T-helper 2 cell (primary cell): ENCODE results near the gene CCT3.
"Not testable (repeated sequence)": the region's sequence is repeated elsewhere in the genome, so short reads cannot be mapped to it uniquely, and the experiment has no call there.

Experiments
- DNase-seq, 5 experiments: peaks; one replicate each; pipeline versions ENCODE4 v3.0.0 to v3.0.0-alpha.2; 2012 to 2022

The CCT3 gene

GRCh38 chr1:156368157-156368658, 30.1 kb upstream of the CCT3 start:
- no peak for DNase-seq

DNA sequence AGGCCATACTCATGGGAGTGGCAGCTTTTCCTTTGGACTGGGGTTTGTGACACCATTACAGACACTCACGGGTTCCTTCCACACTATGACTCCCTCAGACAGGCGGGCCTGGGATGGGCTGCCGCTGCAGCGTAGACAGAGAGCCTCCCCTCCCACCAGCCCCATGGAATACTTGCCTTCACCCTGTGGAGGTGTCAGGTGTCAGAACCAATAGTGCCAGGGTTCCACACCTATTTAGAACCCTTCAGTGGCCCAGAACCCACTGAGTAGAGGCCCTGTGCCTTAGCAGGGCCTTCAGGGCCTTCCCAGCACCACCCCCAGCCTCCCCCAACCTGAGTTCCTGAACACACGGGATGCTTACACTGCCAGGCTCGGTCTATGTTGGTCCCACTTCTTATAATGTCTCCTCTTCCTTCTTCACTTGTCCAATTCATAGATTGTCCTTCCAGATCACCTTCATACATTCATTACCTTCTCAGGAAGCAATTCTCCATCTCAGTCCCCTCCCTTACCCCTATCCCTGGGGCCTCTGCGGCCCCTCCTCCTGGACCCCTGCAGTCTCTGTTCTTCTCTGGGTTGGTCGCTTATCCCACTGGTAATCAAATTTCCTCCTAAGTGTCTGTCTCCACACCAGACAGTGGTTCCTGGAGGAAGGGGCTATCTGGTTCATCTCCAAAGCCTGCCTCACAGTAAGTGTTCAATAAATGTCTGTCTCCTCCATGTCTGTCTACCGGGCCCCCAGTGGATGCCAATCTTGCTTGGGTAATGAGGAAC, 29.5 kb upstream of the CCT3 start:
- no peak for DNase-seq

- no peak for DNase-seq
Observed at GRCh38 chr1:156366378-156367166, 28.5 kb upstream of the CCT3 start.

- DNase-seq = no peak
Observed at GRCh38 chr1:156365754-156366153, 27.7 kb upstream of the CCT3 start.

GRCh38 chr1:156360534-156360933, 22.4 kb upstream of the CCT3 start:
- no peak for DNase-seq

GRCh38 chr1:156359973-156360372, 21.9 kb upstream of the CCT3 start:
- DNase-seq = no peak

DNA sequence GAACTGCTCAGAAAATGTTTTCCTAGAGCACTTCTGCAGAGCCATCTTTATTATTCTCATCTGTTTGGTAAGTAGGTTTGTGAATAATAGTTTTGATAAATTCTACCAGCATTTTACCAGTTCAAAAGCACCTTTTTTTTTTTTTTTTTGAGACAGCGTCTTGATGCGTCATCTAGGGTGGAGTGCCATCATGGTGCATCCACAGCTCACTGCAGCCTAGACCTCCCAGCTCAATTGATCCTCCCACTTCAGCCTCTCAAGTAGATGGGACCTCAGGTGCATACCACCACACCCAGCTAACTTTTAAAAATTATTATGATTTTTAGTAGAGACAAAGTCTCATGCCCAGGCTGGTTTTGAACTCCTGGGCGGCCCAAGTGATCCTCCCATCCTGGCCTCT, 21.2 kb upstream of the CCT3 start:
- no peak for DNase-seq

- no peak for DNase-seq
Observed at GRCh38 chr1:156358641-156359040, 20.5 kb upstream of the CCT3 start.

DNA sequence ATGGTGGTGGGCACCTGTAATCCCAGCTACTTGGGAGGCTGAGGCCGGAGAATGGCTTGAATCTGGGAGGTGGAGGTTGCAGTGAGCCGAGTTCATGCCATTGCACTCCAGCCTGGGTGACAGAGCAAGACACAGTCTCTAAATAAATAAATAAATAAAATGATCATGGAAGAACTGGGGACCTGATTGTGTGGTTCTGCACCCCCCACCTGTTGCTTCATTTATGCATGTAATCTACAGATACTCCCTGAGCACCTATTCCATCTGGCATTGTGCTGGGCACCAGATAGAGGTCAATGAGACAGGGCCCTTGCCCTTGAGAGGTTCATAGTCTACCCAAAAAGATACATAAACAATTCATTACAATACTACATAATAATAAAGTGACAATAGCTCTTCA, 19.9 kb upstream of the CCT3 start:
- DNase-seq = no peak

- peak; percentile 24 to 64 (median 38) for DNase-seq
Observed at GRCh38 chr1:156356875-156357534, 18.9 kb upstream of the CCT3 start.

DNA sequence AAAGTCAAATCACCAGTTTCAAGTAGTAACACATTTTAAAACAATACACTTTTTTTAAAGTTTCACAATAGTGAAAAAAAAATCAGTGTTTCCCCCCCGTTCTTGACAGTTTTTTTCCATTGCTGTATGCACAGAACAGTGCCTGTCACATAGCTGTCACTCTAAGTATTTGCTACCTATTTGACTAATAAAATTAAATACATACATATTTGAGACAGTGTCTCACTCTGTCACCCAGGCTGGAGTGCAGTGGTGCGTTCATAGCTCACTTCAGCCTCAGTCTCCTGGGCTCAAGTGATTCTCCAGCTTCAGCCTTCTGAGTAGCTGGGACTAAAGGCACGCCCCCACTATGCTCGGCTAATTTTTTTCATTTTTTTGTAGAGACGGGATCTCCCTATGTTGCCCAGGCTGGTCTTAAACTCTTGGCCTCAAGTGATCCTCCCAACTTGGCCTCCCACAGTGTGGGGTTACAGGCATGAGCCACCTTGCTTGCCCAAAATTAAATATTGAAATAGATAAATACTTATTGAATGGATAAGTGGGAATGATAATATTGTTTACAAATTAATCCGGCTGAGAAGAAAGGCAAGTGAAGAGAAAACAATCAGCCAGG, 18.3 kb upstream of the CCT3 start:
- no peak for DNase-seq

GRCh38 chr1:156352481-156352880, 14.4 kb upstream of the CCT3 start:
- DNase-seq = not testable (repeated sequence)

GRCh38 chr1:156347331-156347730, 9.2 kb upstream of the CCT3 start:
- no peak for DNase-seq

DNA sequence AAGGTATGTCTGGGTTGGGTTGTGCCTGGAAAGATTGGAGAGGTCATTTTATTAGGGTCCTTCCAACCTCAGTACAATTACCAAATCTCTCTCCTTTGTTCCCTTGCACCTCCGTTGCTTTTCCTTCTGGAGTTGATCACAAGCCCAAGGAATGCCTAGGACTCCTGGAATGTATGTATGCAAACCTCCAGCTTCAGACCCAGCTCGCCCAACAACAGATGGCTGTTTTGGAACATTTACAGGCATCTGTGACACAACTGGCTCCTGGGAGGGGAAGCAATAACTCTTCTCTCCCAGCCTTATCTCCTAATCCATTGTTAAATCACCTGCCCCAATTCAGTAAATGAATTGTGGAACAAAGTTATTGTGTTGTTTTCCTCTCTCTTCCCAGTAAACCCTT, 8.5 kb upstream of the CCT3 start:
- no peak for DNase-seq

- DNase-seq = not testable (repeated sequence)
Observed at GRCh38 chr1:156346035-156346434, 7.9 kb upstream of the CCT3 start.

DNA sequence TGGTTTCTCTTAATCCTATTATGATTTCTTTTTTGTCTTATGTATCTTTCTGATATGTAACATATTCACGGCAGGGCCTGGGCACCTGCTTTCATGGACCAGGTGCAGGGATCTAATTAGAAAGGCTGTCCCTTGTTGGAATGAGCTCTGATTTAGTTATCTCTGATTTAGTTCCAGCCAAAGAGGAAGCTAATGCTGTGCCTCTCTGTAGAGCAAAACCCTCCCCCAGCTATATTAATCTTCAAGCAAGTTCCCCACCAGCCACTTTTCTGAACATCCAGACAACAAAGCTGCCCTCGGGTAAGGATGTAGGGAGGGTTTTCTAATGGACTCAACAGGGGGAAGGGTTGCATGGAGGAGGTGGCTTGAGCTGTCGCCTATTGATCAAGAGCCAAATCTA, 6.3 kb upstream of the CCT3 start:
- no peak for DNase-seq

- DNase-seq = no peak
Observed at GRCh38 chr1:156342166-156342955, 4.3 kb upstream of the CCT3 start.

GRCh38 chr1:156337888-156338179, 258 bp downstream of the CCT3 start:
- DNase-seq = no peak

GRCh38 chr1:156337052-156337887, 822 bp downstream of the CCT3 start:
- peak in 2 of 5 experiments; percentile 5 to 8 for DNase-seq

- peak in 1 of 5 experiments; percentile 39 for DNase-seq
Observed at GRCh38 chr1:156336242-156336641, 1.9 kb downstream of the CCT3 start.

DNA sequence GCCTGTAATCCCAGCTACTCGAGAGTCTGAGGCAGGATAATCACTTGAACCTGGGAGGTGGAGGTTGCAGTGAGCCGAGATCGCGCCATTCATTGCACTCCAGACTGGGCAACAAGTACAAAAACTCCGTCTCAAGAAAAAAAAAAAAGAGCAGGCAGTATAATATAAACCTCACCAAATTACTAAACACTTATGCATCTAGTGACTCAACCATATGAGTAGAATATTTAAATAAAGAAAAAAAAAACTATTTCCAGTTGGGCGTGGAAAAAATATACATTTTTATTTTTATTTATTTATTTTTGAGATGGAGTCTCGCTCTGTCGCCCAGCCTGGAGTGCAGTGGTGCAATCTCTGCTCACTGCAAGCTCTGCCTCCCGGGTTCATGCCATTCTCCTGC, 14.9 kb downstream of the CCT3 start:
- DNase-seq = not testable (repeated sequence)
